ENCODE data around the gene GAN.

DNA sequence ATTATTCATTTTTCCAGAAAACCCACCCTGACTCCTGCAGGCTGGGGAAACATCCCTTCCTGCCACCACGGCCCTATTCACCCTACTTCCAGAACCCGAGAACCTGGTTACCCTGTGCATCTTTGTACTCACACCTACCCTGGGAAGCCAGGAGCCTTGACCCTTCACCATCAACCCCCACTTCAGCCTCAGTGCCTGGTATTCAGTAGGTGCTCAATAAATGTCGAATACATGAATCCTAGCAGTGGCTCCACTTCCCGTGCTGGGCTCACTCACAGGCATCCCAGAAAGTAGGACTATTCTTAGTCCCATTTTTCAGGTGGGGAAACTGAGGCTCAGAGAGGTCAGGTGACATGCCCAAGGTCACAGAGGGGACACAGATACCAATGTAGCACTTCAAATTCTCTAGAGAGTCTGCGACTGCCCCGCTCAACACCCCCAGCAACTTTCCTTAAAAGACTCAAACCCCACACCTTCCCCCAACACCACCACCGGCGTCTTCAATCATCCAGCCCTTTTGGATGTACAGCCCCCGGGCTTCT is 93.7 kb downstream of the GAN start:
- TF ChIP-seq EZH2 (optimal IDR thresholded peaks at IDR 0.05; ENCODE audit: low read depth, low read length) (no peak), CTCF (IDR thresholded peaks at IDR 0.05; ENCODE audit: low read length) (no peak)

All from MM.1S (cell line).